B cell (primary cell): ENCODE results near the gene SFMBT1.

Experiments
- EZH2 ChIP-seq: IDR thresholded peaks from 2 replicates; pipeline ENCODE4 v1.6.1; 2012; ENCODE audit warnings: borderline replicate concordance, low read depth, mild to moderate bottlenecking, moderate library complexity, low read length; ENCODE audit not compliant: insufficient read depth, poor library complexity, severe bottlenecking
- TF ChIP-seq, protein P1 (sequence below): fragments of 200-600 bp; IDR thresholded peaks from one replicate; pipeline ENCODE4 v1.8.0; 2022; ENCODE audit warnings: antibody characterized with exemption, mild to moderate bottlenecking

DNA sequence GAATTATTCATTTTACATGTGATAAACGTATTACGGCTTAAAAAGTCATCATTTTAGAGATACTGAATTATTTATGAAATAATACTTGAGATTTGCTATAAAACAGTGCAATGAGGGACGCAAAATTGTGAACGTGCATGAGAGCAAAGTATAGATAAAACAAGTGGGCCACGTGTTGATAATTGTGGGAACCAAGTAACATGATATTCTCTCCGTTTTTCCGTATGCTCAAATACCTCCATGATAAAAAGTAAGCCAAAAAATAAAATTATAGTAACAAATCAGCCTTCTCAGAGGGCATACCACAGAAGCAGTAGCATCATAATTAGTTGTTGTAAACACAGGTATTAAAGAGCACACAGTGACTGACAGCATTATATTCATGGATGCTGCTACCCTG, 42.6 kb downstream of the SFMBT1 start:
- TF ChIP-seq, protein P1, sequence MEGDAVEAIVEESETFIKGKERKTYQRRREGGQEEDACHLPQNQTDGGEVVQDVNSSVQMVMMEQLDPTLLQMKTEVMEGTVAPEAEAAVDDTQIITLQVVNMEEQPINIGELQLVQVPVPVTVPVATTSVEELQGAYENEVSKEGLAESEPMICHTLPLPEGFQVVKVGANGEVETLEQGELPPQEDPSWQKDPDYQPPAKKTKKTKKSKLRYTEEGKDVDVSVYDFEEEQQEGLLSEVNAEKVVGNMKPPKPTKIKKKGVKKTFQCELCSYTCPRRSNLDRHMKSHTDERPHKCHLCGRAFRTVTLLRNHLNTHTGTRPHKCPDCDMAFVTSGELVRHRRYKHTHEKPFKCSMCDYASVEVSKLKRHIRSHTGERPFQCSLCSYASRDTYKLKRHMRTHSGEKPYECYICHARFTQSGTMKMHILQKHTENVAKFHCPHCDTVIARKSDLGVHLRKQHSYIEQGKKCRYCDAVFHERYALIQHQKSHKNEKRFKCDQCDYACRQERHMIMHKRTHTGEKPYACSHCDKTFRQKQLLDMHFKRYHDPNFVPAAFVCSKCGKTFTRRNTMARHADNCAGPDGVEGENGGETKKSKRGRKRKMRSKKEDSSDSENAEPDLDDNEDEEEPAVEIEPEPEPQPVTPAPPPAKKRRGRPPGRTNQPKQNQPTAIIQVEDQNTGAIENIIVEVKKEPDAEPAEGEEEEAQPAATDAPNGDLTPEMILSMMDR, result no peak
- TF ChIP-seq EZH2, result no peak
